Measurements from ENCODE around the gene CBX6. TPM values are rescaled to one million over a fixed set of nuclear protein-coding genes. Genes with fewer than 3 reads are reported as not detected.
"Not testable (repeated sequence)": the region's sequence is repeated elsewhere in the genome, so short reads cannot be mapped to it uniquely, and the experiment has no call there.

The CBX6 gene
- total RNA-seq, 1 experiment from 2014 or later = 28.5 TPM

- peaks cover 8% of the 10 kb centered on the region for H3K36me3 ChIP-seq
- no peak overlapping the region for H3K27ac ChIP-seq
- H3K27me3 ChIP-seq (replicated peaks) = peaks cover 4% of the 10 kb centered on the region; the same call in 1 of the 2 replicates
- no peaks in the 10 kb centered on the region for H3K4me1 ChIP-seq (replicated peaks)
- no peak overlapping the region for H3K4me3 ChIP-seq
- H3K9me3 ChIP-seq (replicated peaks) = no peaks in the 10 kb centered on the region
- DNase-seq (ENCODE audit: low read depth in 1 of 2, low spot score in 2 of 2) = no peak
Measured at GRCh38 chr22:38861170-38861876, 10.7 kb downstream of the CBX6 start.

GRCh38 chr22:38860283-38861169 is 11.5 kb downstream of the CBX6 start:
- Histone ChIP-seq H3K27ac (no peak overlapping the region), H3K9me3 (replicated peaks) (no peaks in the 10 kb centered on the region), H3K36me3 (peaks cover 1% of the 10 kb centered on the region; the same call in 1 of the 2 replicates), H3K27me3 (replicated peaks) (peaks cover 4% of the 10 kb centered on the region), H3K4me3 (no peak overlapping the region), H3K4me1 (replicated peaks) (no peaks in the 10 kb centered on the region)
- no peak for DNase-seq (ENCODE audit: low read depth in 1 of 2, low spot score in 2 of 2)

DNA sequence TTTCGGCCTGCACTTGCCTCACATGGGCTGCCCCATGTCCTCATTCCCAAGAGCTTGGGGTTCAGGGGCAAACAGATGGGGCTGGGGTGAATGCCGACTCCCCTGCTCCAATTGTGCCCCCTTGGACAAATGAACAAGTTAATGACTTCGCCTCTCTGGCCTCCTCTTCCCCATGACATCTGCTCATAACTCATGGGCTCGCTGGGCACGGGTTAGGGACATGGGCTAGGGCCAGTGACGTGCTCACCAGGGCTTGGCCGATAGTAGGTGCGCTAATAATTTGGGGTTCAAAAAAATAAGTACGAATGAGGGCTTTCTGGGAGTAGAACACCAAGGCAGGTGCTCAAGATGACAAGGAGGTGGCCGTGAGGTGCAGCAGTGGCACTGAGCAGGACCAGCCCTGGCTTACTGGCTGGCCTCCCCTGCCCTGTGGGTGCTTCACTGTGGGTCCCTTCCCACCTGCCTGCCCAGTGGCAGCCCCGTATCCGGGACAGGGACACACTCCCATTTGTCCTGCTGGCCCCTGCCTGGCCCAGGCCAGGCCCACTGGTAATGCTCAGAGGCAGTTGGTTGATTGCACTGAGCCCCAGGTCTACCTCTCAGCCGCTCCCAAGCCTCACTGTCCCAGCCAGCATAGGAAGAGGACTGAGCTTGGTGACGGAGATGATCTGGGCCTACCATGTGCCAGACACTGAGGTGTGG is 12.3 kb downstream of the CBX6 start:
- H3K27me3 ChIP-seq (replicated peaks) = peaks cover 4% of the 10 kb centered on the region
- DNase-seq (ENCODE audit: low read depth in 1 of 2, low spot score in 2 of 2) = no peak
- H3K9me3 ChIP-seq (replicated peaks) = no peaks in the 10 kb centered on the region
- H3K36me3 ChIP-seq = no peaks in the 10 kb centered on the region
- H3K27ac ChIP-seq = no peak overlapping the region
- no peaks in the 10 kb centered on the region for H3K4me1 ChIP-seq (replicated peaks)
- H3K4me3 ChIP-seq = no peak overlapping the region

DNA sequence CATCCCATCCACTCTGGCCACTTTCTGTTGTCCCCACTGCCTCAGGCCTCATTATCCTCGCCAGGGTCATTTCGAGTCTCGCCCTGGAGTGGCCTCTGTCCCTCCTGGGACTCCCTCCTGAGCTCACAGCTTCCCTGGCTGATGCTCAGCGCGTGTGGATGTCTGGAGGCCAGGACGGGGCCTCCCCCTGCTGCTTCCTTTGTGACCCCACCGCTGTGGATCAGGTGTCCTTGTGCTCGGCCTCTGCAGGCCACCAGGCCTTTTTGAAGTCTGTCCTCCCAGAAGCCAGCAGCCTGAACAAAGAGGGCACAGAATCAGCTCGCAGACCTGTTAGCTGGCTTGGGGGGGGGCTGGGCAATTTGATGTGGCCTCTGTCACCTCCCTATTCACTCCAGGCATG is 13.5 kb downstream of the CBX6 start:
- peaks cover 4% of the 10 kb centered on the region for H3K27me3 ChIP-seq (replicated peaks)
- no peak for DNase-seq (ENCODE audit: low read depth in 1 of 2, low spot score in 2 of 2)
- H3K9me3 ChIP-seq (replicated peaks) = no peaks in the 10 kb centered on the region
- H3K36me3 ChIP-seq = no peaks in the 10 kb centered on the region
- no peaks in the 10 kb centered on the region for H3K4me1 ChIP-seq (replicated peaks)
- H3K27ac ChIP-seq = no peak overlapping the region
- no peak overlapping the region for H3K4me3 ChIP-seq

- H3K27me3 ChIP-seq (replicated peaks); DNase-seq (ENCODE audit: low read depth in 1 of 2, low spot score in 2 of 2); H3K4me1 ChIP-seq (replicated peaks): not testable (repeated sequence)
Measured at GRCh38 chr22:38854476-38854875, 17.5 kb downstream of the CBX6 start.

GRCh38 chr22:38853883-38854282 is 18.1 kb downstream of the CBX6 start:
- H3K36me3 ChIP-seq; H3K4me1 ChIP-seq (replicated peaks); H3K9me3 ChIP-seq (replicated peaks); H3K27ac ChIP-seq; H3K4me3 ChIP-seq; DNase-seq (ENCODE audit: low read depth in 1 of 2, low spot score in 2 of 2); H3K27me3 ChIP-seq (replicated peaks): not testable (repeated sequence)

More at GRCh38 chr22:38854476-38854875, 17.5 kb downstream of the CBX6 start:
- H3K9me3 ChIP-seq (replicated peaks); H3K27ac ChIP-seq; H3K36me3 ChIP-seq; H3K4me3 ChIP-seq: not testable (repeated sequence)

- Histone ChIP-seq H3K9me3 (replicated peaks) (no peaks in the 10 kb centered on the region), H3K36me3 (no peaks in the 10 kb centered on the region), H3K27ac (no peak overlapping the region)
Measured at GRCh38 chr22:38853196-38853651, 18.8 kb downstream of the CBX6 start.

GRCh38 chr22:38852522-38852921 is 19.5 kb downstream of the CBX6 start:
- no peak overlapping the region for H3K4me3 ChIP-seq
- H3K9me3 ChIP-seq (replicated peaks) = no peaks in the 10 kb centered on the region
- peaks cover 4% of the 10 kb centered on the region for H3K27me3 ChIP-seq (replicated peaks)
- no peaks in the 10 kb centered on the region for H3K36me3 ChIP-seq
- no peak for DNase-seq (ENCODE audit: low read depth in 1 of 2, low spot score in 2 of 2)
- peaks cover 5% of the 10 kb centered on the region; the same call in 1 of the 2 replicates for H3K4me1 ChIP-seq (replicated peaks)
- no peak overlapping the region for H3K27ac ChIP-seq

More at GRCh38 chr22:38853196-38853651, 18.8 kb downstream of the CBX6 start:
- DNase-seq (ENCODE audit: low read depth in 1 of 2, low spot score in 2 of 2) = no peak
- H3K4me3 ChIP-seq = no peak overlapping the region
- peaks cover 4% of the 10 kb centered on the region for H3K27me3 ChIP-seq (replicated peaks)
- H3K4me1 ChIP-seq (replicated peaks) = peaks cover 3% of the 10 kb centered on the region; the same call in 1 of the 2 replicates

- DNase-seq (ENCODE audit: low read depth in 1 of 2, low spot score in 2 of 2) = no peak
- Histone ChIP-seq H3K27me3 (replicated peaks) (peaks cover 3% of the 10 kb centered on the region), H3K4me3 (no peak overlapping the region), H3K4me1 (replicated peaks) (peaks cover 14% of the 10 kb centered on the region; the same call in 1 of the 2 replicates), H3K9me3 (replicated peaks) (no peaks in the 10 kb centered on the region; the same call in 1 of the 2 replicates), H3K36me3 (no peaks in the 10 kb centered on the region), H3K27ac (no peak overlapping the region)
Measured at GRCh38 chr22:38850941-38851849, 20.8 kb downstream of the CBX6 start.

DNA sequence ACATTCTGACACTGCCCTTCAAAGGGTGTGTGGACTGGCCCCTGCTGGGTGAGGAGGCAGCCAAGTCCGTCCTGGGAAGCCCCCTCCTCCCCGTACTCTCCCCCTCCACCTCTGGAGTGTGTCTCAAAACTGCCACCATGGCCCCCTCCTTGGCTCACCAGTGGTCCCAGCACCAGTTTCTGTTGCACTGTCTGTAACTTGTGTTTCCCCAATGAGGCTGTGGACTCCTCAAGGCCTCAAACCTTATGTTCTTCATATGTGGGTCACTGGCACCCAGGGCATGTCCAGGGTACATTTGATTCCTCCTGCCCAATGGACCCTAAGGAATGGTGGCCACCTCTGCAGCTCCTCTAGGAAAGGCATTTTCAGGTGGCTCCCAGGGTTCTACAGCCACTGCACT is 21.6 kb downstream of the CBX6 start:
- peaks cover 14% of the 10 kb centered on the region; the same call in 1 of the 2 replicates for H3K4me1 ChIP-seq (replicated peaks)
- no peaks in the 10 kb centered on the region; the same call in 1 of the 2 replicates for H3K9me3 ChIP-seq (replicated peaks)
- no peak overlapping the region for H3K27ac ChIP-seq
- H3K27me3 ChIP-seq (replicated peaks) = peaks cover 3% of the 10 kb centered on the region
- H3K36me3 ChIP-seq = no peaks in the 10 kb centered on the region
- no peak for DNase-seq (ENCODE audit: low read depth in 1 of 2, low spot score in 2 of 2)
- no peak overlapping the region for H3K4me3 ChIP-seq

GRCh38 chr22:38849811-38850210 is 22.2 kb downstream of the CBX6 start:
- Histone ChIP-seq H3K27me3 (replicated peaks) (peaks cover 3% of the 10 kb centered on the region; the same call in 1 of the 2 replicates), H3K36me3 (no peaks in the 10 kb centered on the region), H3K4me3 (no peak overlapping the region), H3K27ac (no peak overlapping the region), H3K9me3 (replicated peaks) (no peaks in the 10 kb centered on the region; the same call in 1 of the 2 replicates), H3K4me1 (replicated peaks) (peaks cover 14% of the 10 kb centered on the region; the same call in 1 of the 2 replicates)
- DNase-seq (ENCODE audit: low read depth in 1 of 2, low spot score in 2 of 2) = no peak

GRCh38 chr22:38846412-38846811 is 25.6 kb downstream of the CBX6 start:
- no peak for DNase-seq (ENCODE audit: low read depth in 1 of 2, low spot score in 2 of 2)
- Histone ChIP-seq H3K4me3 (no peak overlapping the region), H3K27me3 (replicated peaks) (peaks cover 22% of the 10 kb centered on the region), H3K4me1 (replicated peaks) (peaks cover 29% of the 10 kb centered on the region), H3K36me3 (no peaks in the 10 kb centered on the region), H3K9me3 (replicated peaks) (no peaks in the 10 kb centered on the region; the same call in 1 of the 2 replicates), H3K27ac (no peak overlapping the region)

All from SJSA1 (cell line).